Measurements from ENCODE around the gene KRT86.

GRCh38 chr12:52280796-52281560, 6.5 kb downstream of the KRT86 start:
- TF ChIP-seq NANOG (IDR thresholded peaks at IDR 0.05; ENCODE audit: borderline replicate concordance) (no peak), POLR2AphosphoS5 (IDR thresholded peaks at IDR 0.05; ENCODE audit: low read depth) (no peak)
